A172 (cell line): ENCODE data around the gene RGPD4. TPM values are rescaled to one million over a fixed set of nuclear protein-coding genes. Genes with fewer than 3 reads are reported as not detected.
A peak's percentile ranks its signal among the peaks of the same experiment; 100 is the strongest.
"Not testable (repeated sequence)": the region's sequence is repeated elsewhere in the genome, so short reads cannot be mapped to it uniquely, and the experiment has no call there.

Experiments
- DNase-seq: peaks from one replicate; pipeline ENCODE4 v3.0.0-alpha.2; 2015; ENCODE audit warnings: low spot score
- total RNA-seq: library from RNA; depleted of rRNA; stranded (reverse); fragments of >200 nt; shearing (Covaris generic); gene quantifications from 2 replicates; pipeline ENCODE4 v1.2.3, GENCODE V29; 2014; rRNA removed

The RGPD4 gene
- total RNA-seq = not detected in 2 replicates

DNA sequence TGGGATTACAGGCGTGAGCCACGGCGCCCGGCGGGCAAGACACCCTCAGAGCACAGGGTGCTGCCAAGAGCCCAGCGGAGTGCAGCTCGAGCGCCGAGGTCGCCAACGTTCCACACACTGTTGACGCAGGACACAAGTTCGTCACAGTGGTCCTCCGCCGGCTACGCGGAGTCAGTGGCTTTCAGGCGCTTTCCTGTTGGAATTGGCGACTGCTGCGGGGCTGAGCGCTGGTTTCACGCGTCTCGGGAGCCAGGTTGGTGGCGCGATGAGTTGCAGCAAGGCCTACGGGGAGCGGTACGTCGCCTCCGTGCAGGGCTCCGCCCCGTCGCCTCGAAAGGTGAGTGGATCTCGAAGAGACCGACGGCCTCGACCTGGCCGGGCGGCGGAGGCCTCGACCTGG lies at the start of gene RGPD4:
Gene RGPD4, plus strand, starts transcription at position 144 of the 400 bp plus-strand sequence. Its CDS starts 122 bp downstream, at position 266.
- not testable (repeated sequence) for DNase-seq

DNA sequence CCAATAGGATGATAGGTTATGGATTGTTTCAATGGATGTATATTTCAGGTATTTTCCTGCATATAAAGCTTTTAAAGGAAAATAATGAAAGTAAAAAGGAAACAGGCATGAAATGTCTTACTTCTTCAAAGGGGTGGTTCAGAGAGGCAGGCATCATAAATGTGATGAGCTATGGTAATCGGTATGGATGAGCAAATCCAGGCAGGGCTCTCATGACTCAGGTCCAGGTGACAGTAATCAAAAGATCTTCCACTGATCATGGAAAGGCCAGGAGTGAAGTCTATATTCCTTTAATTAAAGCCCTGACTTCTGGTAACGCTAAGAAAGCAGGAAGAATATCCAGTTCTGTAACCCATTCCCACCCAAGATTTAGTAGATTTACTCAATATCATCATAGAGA lies 48.7 kb upstream of the RGPD4 start:
- no peak for DNase-seq

DNA sequence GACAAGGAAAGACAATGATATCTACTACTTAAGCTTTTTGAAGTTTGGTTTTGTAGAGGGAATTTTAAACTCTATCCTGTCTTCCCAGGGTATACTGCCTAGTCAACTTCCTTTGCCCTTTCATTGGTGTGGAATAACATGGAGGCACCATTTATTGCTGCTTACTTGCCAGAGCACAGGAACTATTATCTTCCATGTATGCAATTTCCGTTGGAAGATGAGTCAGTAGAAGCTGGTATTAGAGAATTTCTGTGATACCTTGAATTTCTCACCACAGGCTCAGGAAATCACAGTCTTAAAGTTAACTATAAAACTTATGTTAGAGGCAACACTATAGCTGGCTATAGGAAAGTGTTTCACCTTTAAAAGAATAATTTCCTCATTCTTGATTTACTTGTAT lies 40.9 kb upstream of the RGPD4 start:
- DNase-seq = peak; percentile 24

DNA sequence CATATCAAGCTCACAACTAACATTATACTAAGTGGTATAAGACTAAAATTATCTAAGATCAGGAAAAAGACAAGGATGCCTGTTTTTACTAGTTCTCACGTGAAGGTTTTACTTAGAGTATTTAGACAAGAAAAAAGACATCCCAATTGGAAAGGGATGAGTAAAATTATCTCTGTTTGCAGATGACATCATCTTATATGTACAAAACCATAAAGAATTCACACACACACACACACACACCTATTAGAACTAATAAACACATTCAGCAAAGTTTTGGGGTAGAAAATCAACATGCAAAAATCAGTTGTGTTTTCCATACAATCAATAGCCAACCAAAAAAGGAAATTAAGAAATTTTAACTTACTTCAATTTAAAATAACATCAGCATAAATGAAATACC lies 35.9 kb upstream of the RGPD4 start:
- DNase-seq = no peak

DNA sequence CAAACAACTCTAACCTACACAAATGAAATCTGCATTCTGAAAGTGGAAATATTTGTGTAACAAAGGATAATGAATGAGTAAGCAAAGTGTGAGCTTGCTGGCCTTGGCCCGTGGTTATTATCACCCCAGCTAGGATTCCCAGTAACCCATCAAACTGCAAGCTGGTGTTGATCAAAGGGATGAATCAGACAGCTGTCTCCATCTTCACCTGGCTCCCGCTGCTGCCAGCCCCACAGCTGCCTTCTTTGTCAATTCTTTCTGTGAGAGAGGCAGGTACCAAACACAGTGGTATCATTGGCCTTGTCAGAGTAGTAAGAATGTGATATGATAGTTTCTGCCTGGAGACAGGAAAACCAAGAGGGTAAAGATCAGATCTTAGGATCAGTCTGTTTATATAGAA lies 25.2 kb upstream of the RGPD4 start:
- DNase-seq = no peak

DNA sequence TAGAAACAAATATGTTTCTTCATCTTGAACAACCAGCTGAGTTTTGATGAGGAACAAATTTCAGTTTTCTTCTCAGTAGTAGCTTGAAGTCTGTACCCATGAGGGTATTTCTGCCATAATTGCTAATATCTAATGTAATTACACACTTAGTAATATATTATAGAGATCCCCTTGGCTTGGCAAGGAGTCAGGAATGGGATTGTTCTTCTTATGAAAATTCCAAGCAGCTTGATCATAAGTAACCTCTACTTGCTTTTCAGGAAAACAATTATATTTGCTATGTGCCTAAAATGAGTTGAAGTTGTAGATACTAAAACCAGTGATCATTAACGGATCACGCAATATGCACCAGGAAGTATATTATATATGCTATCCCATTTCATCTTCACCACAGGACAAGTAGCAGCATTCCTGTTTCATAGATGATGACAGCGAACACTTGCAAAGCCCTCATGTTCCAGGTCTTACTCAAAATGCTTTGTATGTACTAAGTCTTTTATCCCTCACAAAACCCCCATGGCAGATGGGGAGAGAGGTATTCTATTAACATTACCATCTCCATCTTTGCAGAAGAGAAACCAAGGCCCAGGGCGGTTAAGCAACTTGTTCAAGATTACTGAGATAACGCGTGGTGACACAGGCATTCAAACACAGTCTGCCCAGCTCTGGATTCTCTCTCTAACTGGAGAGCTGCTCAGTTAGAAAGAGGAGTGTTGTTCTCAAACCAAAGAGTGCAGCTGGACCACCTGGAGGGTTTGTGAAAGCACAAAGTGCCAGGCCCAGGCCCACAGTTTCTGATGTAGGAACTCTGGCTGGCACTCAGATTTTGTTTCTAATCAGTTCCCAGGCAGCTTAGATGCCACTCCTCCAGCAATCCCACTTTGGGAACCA lies 21.8 kb upstream of the RGPD4 start:
- no peak for DNase-seq

DNA sequence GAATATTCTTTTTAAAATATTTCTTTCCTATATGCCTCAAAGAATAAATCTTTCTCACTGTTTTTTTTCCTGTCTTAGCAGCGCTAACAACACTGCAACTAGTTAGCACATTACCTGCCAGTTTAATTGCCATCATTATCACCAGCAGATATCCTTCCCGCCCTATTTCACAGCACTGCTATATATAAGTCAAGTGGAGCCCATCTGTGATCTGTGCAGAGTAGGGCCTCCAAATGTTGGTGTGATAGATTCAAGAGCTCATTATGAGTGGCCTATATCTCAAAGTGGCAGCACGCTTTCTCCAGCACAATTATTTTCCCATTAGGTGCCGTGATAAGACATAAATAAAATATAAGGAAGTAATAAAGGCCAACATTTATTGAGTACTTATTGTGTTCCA lies 19.8 kb upstream of the RGPD4 start:
- no peak for DNase-seq

DNA sequence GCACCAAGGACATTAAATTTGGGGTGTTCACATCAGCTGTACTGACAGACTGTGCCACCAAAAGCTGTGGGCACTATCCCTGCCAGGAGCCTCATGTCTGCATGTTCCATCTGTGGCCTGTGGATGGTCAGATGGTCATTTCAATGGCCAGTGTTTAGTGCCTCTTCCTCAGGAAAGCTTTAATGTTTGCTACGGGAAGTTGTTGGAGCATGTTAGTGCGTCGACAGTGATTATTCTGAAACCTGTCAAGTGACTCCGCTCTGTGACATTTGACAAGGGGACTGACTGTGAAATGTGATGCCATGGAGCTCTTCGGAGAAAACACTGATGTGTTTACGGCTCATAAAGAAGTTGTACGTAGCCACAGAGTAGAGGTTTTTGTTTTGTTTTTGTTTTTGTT lies 18.7 kb upstream of the RGPD4 start:
- no peak for DNase-seq

DNA sequence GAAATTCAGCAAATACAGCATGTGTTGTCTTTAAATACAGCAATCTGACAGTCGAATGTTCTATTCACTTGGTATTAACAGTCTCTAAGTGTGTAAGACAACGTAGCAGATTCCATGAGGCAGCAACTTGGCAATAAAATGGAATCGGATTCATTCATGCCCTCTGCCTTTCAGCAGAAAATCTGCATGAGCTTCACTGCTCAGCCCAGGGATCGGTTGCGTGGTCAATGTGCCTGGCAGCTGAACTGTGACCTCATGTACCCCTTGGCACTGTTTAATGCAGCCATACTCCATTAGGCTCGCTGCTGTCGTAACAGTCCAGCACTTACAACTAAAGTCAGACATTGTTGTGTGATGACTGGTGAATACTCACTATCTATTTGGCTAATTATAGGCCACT lies 17.7 kb upstream of the RGPD4 start:
- DNase-seq = peak; percentile 55

DNA sequence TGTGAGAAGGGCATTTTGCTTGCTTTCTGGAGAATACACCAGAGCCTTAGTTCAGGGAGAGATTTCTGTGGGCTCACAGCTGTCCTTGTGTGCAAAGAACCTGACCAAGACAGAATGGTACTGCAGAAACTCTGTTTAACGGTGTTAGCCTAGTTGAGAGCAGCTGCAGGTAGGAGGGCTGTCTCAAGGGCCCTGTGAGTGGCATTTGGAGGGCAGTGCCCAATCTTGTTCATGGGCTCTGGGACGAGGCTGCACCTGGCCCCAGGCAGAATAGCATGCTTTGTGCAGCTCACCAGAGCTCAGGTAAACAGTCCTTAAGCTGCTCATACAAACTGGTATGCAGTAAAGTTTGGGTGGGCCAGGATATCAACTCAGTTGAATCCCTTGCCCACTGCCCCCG lies 16.9 kb upstream of the RGPD4 start:
- no peak for DNase-seq

DNA sequence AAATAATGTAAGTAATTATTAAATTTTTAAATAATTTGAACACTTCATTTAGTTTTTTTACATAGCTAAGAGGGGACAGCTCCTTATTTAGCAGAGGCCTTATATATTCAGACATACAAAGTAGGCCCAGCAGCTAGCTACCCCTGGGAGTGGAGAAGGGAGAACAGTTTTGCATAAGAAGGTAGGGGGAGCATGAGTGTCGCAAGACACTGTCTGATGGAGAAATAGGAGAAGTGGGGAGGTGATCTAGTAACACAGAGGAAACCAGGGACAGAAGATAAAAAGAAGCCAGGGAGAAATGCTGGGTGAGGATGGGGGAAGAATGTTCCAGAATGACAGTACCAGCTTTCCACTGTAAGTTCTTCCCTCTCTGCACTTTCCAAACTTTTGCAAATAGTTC lies 16.0 kb upstream of the RGPD4 start:
- no peak for DNase-seq

DNA sequence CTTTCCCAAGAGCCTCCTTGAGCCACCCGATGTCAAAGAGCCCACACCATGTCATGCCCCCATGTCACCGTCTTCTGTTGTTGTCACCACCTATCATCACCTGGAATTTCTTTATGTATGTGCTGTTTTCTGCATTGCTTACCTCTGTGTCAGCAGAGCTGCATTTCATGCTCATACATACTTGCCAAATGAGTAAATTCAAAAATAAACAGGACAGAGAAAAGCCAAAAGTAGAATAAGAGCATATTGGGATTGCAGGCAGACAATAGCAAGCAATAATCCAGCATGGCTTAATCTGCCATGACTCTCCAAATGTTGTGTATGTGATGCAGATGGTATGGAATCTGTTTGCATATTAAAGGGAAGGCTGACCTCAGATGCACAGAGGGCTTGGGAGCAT lies 15.3 kb upstream of the RGPD4 start:
- no peak for DNase-seq

DNA sequence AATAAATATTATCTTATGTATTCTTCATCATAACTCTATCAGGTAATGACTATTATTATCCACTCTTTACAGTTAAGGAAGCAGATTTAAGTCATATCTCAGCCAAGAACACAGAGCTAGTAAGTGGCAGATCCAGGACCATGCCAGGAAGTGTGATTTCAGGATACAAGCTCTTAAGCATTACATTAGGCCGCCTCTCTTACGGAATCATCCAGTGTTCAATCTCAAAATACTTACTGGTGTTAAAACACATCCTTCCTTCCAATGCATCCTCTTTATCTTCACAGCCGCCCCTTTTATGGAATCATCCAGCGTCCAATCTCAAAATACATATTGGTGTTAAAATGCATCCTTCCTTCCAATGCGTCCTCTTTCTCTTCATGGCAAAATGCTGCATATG lies 14.7 kb upstream of the RGPD4 start:
- DNase-seq = no peak

DNA sequence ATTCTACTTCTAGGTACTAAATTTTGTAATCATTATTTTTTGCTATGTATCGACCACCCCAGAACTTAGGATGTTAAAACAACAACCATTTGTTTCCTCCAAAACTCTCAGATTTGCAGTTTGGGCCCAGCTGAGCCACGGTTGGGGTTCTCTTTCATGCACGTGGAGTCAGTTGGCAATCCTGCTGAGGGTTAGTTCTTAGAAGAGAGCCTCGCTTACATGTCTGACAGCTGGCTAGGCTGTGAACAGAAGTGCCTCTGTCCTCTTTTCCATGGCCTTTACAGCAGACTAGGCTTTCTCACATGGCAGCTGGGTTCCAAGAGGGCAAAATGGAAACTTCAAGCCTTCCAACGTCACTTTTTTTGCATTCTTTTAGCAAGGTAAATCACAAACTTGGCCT lies 9.3 kb upstream of the RGPD4 start:
- DNase-seq = no peak

DNA sequence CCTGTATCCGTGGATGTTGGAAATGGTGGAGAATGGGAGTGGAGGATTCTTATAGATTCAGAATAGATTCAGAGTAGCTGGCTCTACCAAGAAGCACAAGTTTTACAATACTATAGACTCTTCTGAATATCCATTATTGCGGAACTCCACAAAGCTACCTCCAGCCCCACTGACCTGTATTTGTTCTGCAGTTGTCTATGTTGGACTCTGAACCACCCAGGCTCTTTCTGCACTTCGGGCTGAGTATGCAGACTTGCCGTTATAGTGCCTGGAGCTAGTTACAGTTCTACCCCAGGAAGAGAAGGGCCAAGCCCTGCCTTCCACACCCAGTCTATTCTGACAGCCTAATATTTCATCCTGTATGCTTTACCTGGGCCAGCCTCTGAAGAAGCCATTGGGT lies 4.4 kb upstream of the RGPD4 start:
- DNase-seq = no peak

DNA sequence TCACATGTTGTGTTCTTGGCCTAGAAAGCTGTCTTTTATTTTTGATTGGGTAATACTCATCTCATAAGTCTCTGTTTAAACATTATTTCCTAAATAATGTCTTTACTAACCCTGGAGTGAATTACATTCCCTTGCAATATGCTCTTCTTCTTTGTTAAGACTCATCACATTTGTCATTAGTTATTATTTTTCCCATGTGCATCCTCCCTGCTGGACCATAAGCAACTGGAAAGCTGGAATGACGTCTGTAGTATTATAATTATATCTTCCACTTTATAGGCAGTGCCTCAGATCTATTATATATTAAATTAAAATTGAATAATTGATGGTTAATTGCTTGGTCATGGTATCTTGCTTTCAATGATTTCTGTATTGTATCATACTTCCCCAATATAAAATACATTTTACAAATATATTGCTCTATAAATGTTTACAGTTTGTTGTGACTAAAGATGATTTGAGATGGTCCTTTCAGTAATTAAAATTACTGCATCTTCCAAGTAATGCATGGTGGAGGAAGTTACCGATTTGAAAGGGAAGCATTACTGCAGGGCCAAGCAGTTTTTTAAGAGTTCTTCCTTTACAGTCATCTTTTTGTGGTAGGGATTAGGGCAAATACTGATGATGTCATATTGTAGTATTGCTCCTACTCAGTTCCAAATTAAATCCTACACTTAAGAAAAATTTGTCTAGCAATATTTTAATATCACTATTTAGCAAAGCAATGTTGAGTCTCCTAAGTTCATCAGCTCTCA lies 2.1 kb upstream of the RGPD4 start:
- DNase-seq = no peak

DNA sequence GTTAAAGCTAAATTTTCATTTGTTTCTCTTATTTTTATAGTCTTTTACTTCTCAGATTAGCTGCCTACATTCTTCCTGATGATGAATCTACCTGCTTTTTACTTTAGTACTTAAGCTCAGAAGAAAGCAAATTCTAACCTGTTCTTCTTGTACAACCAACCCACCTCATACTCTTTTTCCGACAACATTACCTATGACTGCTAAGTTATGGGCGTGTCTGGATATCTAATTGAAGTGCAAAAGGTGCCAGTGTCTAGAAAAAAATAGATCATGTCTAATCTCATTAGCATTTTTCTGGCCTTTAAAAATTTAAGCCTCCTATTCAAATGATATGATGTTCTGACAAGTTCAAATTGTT lies 1.5 kb upstream of the RGPD4 start:
- DNase-seq = no peak

DNA sequence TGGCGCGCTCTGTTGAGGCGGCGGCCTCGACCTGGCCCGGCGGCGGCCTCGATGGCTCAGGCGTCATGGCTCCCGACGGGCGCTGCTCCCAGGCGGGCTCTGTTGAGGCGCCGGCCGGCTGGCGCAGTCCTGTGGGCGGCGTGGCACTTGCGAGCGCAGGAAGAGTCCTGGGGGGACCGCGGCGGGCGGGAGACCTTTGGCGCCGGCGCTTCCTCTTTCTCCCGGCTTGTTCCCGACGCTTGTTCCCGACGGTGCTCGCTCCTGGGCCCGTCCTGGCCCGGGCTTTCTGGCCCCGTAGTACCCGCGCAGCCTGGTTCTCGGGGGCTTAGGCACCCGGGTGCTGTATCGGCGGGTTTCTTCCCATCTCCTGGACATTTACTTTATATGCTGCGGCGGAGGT lies 2.8 kb downstream of the RGPD4 start:
- not testable (repeated sequence) for DNase-seq

DNA sequence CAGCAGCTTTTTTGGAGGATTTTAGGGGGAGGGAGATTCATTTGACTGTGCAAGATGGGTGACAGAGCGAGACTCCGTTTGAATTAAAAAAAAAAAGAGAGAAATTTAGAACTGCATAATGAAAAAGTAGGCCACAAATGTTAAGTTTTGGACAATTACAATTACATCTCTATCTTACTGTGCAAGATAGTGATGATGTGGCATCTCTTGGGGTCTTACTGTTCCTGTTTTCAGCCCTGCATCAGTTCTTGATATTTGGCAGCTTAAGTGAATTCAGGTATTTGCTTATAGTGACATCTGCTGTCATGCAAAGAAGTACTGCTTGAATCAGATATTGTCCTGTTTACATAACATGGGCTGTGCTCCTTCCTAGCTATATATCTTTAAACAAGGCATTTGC lies 6.5 kb downstream of the RGPD4 start:
- DNase-seq = not testable (repeated sequence)

DNA sequence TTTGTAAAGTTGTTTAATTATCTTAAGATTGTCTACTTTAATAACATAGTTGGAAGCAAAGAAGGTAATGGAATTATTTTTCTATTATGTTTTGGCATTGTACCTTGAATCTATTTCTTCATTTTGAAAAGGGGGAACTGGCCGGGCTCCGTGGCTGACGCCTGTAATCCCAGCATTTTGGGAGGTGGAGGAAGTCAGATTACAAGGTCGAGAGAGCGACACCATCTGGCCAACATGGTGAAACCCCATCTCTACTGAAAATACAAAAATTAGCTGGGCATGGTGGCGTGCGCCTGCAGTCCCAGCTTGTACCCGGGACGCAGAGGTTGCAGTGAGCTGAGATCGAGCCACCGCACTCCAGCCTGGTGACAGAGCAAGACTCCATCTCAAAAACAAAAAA lies 6.9 kb downstream of the RGPD4 start:
- not testable (repeated sequence) for DNase-seq

DNA sequence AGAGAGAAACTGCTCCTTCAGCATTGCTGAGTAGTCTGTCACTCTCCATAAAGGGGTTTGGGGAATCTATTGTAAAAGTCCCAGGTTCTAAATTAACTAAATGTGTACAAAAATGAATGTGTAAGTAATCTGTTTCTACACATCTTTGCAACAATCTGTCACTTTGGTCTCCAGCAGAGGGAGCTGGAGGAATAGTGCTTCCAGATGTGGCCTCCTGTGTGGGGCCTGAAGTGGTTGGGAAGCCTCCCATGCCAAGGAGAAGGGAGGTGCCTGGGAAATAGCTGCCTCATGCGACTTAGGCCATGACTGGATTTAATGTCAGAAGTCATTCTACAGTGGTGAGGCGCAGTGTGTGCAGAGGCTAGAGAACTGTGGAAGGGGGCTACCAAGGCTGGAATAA lies 89.4 kb downstream of the RGPD4 start:
- DNase-seq = not testable (repeated sequence)

DNA sequence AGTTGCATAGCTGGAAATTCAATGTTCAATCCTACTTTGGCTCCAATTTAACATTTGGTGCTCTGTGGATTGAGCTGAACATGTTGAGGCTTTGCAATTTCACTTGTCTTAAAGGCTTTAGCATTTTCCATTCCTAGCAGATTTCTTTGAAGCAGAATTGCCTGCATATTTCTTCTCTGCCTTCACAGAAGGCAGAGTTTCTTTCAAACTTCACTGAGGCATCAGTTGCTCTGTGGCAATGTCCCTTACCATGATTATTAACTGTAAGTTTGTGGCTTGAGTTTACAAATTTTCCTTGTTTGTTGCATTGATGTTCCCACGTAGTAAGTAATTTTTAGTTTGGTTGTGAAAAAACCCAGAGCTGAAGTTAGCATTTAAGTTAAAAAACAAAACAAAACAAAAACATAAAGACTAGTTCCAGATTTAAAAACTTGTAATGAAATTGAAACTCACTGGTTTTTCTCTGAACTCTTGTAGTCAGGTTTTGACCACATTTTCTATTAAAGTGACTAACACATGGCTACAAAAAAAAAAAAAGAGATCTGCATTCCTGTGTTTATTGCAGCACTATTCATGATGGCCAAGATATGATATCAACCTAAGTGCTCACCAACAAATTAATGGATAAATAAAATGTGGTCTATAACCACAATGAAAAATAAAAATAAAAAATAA lies 90.1 kb downstream of the RGPD4 start:
- not testable (repeated sequence) for DNase-seq
